MM.1S (cell line): ENCODE data around the gene FOXD4L3.
"Not testable (repeated sequence)": the region's sequence is repeated elsewhere in the genome, so short reads cannot be mapped to it uniquely, and the experiment has no call there.

Source experiments
- DNase-seq: peaks from one replicate; pipeline ENCODE4 v3.0.0-alpha.2; 2015
- H2AFZ ChIP-seq: fragments of 300-600 bp; sonication (generic); 2 replicates; pipeline ENCODE4 v1.6.0; 2016; ENCODE audit warnings: antibody characterized with exemption, low read length
- H3F3A ChIP-seq: fragments of 300-600 bp; sonication (generic); 2 replicates; pipeline ENCODE4 v1.6.1; 2016; ENCODE audit warnings: mild to moderate bottlenecking, antibody characterized with exemption, low read length, moderate library complexity, mixed read lengths; ENCODE audit not compliant: insufficient read depth
- H3K27ac ChIP-seq: fragments of 300-600 bp; sonication (generic); 2 replicates; pipeline ENCODE4 v1.5.1; 2016; ENCODE audit warnings: mild to moderate bottlenecking, low read length
- H3K27me3 ChIP-seq: fragments of 300-600 bp; sonication (generic); replicated peaks from 2 replicates; pipeline ENCODE4 v1.6.0; 2016; ENCODE audit warnings: low read length; ENCODE audit not compliant: insufficient read depth
- H3K36me3 ChIP-seq: fragments of 300-600 bp; sonication (generic); replicated peaks from 2 replicates; pipeline ENCODE4 v1.6.1; 2016; ENCODE audit warnings: mild to moderate bottlenecking, low read length, mixed read lengths; ENCODE audit not compliant: insufficient read depth
- H3K4me1 ChIP-seq: fragments of 300-600 bp; sonication (generic); 2 replicates; pipeline ENCODE4 v1.6.1; 2016; ENCODE audit warnings: low read length, mixed read lengths
- H3K4me2 ChIP-seq: fragments of 300-600 bp; sonication (generic); 2 replicates; pipeline ENCODE4 v1.6.0; 2016; ENCODE audit warnings: low read depth, low read length
- H3K4me3 ChIP-seq: fragments of 300-600 bp; sonication (generic); 2 replicates; pipeline ENCODE4 v1.5.1; 2016; ENCODE audit warnings: low read length, mixed read lengths
- H3K79me2 ChIP-seq: fragments of 300-600 bp; sonication (generic); 2 replicates; pipeline ENCODE4 v1.6.1; 2016; ENCODE audit warnings: mixed run types, low read length, mixed read lengths
- H3K9ac ChIP-seq: fragments of 300-600 bp; sonication (generic); 2 replicates; pipeline ENCODE4 v1.6.1; 2016; ENCODE audit warnings: low read length, mixed read lengths
- H3K9me2 ChIP-seq: fragments of 300-600 bp; sonication (generic); replicated peaks from 2 replicates; pipeline ENCODE4 v1.6.1; 2016; ENCODE audit warnings: mild to moderate bottlenecking, low read length, mixed read lengths; ENCODE audit not compliant: insufficient read depth
- H3K9me3 ChIP-seq: fragments of 300-600 bp; sonication (generic); replicated peaks from 2 replicates; pipeline ENCODE4 v1.6.1; 2016; ENCODE audit warnings: mild to moderate bottlenecking, low read length, mixed read lengths; ENCODE audit not compliant: insufficient read depth
- H4K20me1 ChIP-seq: fragments of 300-600 bp; sonication (generic); 2 replicates; pipeline ENCODE4 v1.6.1; 2016; ENCODE audit warnings: mild to moderate bottlenecking, low read length, moderate library complexity, mixed read lengths; ENCODE audit not compliant: insufficient read depth

FOXD4L3 gene

GRCh38 chr9:68307654-68308053 is 5.0 kb downstream of the FOXD4L3 start:
- H3K4me1 ChIP-seq: not testable (repeated sequence)

GRCh38 chr9:68311208-68311607 is 8.5 kb downstream of the FOXD4L3 start:
- H3K4me1 ChIP-seq, H3K4me2 ChIP-seq, H4K20me1 ChIP-seq, DNase-seq, H3K27ac ChIP-seq, H3K9ac ChIP-seq, H3F3A ChIP-seq, H3K79me2 ChIP-seq, H3K4me3 ChIP-seq, H3K9me3 ChIP-seq, H3K36me3 ChIP-seq, H2AFZ ChIP-seq, H3K27me3 ChIP-seq, H3K9me2 ChIP-seq: not testable (repeated sequence)

More at GRCh38 chr9:68307654-68308053, 5.0 kb downstream of the FOXD4L3 start:
- not testable (repeated sequence) for H3K4me2 ChIP-seq, H3K4me3 ChIP-seq, H2AFZ ChIP-seq, H3K27ac ChIP-seq, H3K79me2 ChIP-seq, H3K36me3 ChIP-seq, H3K9me3 ChIP-seq, DNase-seq, H3K9me2 ChIP-seq, H4K20me1 ChIP-seq, H3K9ac ChIP-seq, H3K27me3 ChIP-seq, H3F3A ChIP-seq

- not testable (repeated sequence) for H3K9ac ChIP-seq, H4K20me1 ChIP-seq, H3K9me2 ChIP-seq, H3K27me3 ChIP-seq, H3K79me2 ChIP-seq, DNase-seq, H3F3A ChIP-seq, H3K9me3 ChIP-seq, H3K36me3 ChIP-seq, H3K4me3 ChIP-seq, H3K4me1 ChIP-seq, H2AFZ ChIP-seq, H3K27ac ChIP-seq, H3K4me2 ChIP-seq
Observed at GRCh38 chr9:68318209-68318608, 15.5 kb downstream of the FOXD4L3 start.

GRCh38 chr9:68323749-68324148 is 21.1 kb downstream of the FOXD4L3 start:
- not testable (repeated sequence) for H3K4me2 ChIP-seq, H3K4me3 ChIP-seq, H3K36me3 ChIP-seq, H4K20me1 ChIP-seq, DNase-seq, H3K9ac ChIP-seq, H3F3A ChIP-seq, H3K27me3 ChIP-seq, H3K27ac ChIP-seq, H3K79me2 ChIP-seq, H3K4me1 ChIP-seq, H3K9me2 ChIP-seq, H3K9me3 ChIP-seq, H2AFZ ChIP-seq

GRCh38 chr9:68324518-68324917 is 21.9 kb downstream of the FOXD4L3 start:
- not testable (repeated sequence) for H3K36me3 ChIP-seq, H2AFZ ChIP-seq, H3K27me3 ChIP-seq, H3K27ac ChIP-seq, H3K9ac ChIP-seq, H3K9me3 ChIP-seq, H3K4me3 ChIP-seq, H3F3A ChIP-seq, H3K4me2 ChIP-seq, H3K4me1 ChIP-seq, H3K9me2 ChIP-seq, DNase-seq, H3K79me2 ChIP-seq, H4K20me1 ChIP-seq

- not testable (repeated sequence) for H3K9me3 ChIP-seq, H3K27me3 ChIP-seq, H3K4me2 ChIP-seq, H3K79me2 ChIP-seq, H3K4me1 ChIP-seq, H3F3A ChIP-seq, H3K4me3 ChIP-seq, H3K9me2 ChIP-seq, H4K20me1 ChIP-seq, H2AFZ ChIP-seq, H3K36me3 ChIP-seq, DNase-seq, H3K9ac ChIP-seq, H3K27ac ChIP-seq
Observed at GRCh38 chr9:68329106-68329505, 26.4 kb downstream of the FOXD4L3 start.

- H3K4me2 ChIP-seq, DNase-seq, H3K9ac ChIP-seq: not testable (repeated sequence)
Observed at GRCh38 chr9:68330531-68331173, 28.0 kb downstream of the FOXD4L3 start.

GRCh38 chr9:68332122-68332521 is 29.5 kb downstream of the FOXD4L3 start:
- not testable (repeated sequence) for H3K27ac ChIP-seq, H3K4me1 ChIP-seq, H2AFZ ChIP-seq, DNase-seq, H4K20me1 ChIP-seq, H3K27me3 ChIP-seq, H3K9ac ChIP-seq, H3K79me2 ChIP-seq, H3K9me2 ChIP-seq, H3K4me2 ChIP-seq, H3K4me3 ChIP-seq, H3K36me3 ChIP-seq, H3K9me3 ChIP-seq, H3F3A ChIP-seq

More at GRCh38 chr9:68330531-68331173, 28.0 kb downstream of the FOXD4L3 start:
- not testable (repeated sequence) for H3K9me2 ChIP-seq, H3K27me3 ChIP-seq, H3K4me3 ChIP-seq, H3K4me1 ChIP-seq, H2AFZ ChIP-seq, H4K20me1 ChIP-seq, H3K27ac ChIP-seq, H3K36me3 ChIP-seq, H3K79me2 ChIP-seq, H3F3A ChIP-seq, H3K9me3 ChIP-seq
